HEK293 (cell line): Measurements from ENCODE around the gene TAF9B.

Experiments used
- GLI4 ChIP-seq: fragments of 450-650 bp; formaldehyde crosslinking; IDR thresholded peaks from 2 replicates; pipeline ENCODE4 v1.5.1; 2016; ENCODE audit warnings: missing biosample characterization, missing genetic modification characterization
- MYNN ChIP-seq: fragments of 450-650 bp; formaldehyde crosslinking; IDR thresholded peaks from 2 replicates; pipeline ENCODE4 v1.5.1; 2016; ENCODE audit warnings: missing biosample characterization, missing genetic modification characterization, borderline replicate concordance
- WT1 ChIP-seq: fragments of 450-650 bp; formaldehyde crosslinking; IDR thresholded peaks from 2 replicates; pipeline ENCODE4 v1.5.1; 2016; ENCODE audit warnings: missing biosample characterization, missing genetic modification characterization
- YY2 ChIP-seq: fragments of 450-650 bp; formaldehyde crosslinking; IDR thresholded peaks from 2 replicates; pipeline ENCODE4 v1.5.1; 2016; ENCODE audit warnings: missing biosample characterization, missing genetic modification characterization
- ZBTB20 ChIP-seq: fragments of 450-650 bp; formaldehyde crosslinking; IDR thresholded peaks from 2 replicates; pipeline ENCODE4 v1.5.1; 2016; ENCODE audit warnings: missing biosample characterization, missing genetic modification characterization
- ZNF112 ChIP-seq: fragments of 450-650 bp; formaldehyde crosslinking; IDR thresholded peaks from 2 replicates; pipeline ENCODE4 v1.5.0; 2017; ENCODE audit warnings: missing biosample characterization, missing genetic modification characterization
- ZNF138 ChIP-seq: fragments of 450-650 bp; formaldehyde crosslinking; IDR thresholded peaks from 2 replicates; pipeline ENCODE4 v1.5.1; 2016; ENCODE audit warnings: missing biosample characterization, missing genetic modification characterization, borderline replicate concordance
- ZNF155 ChIP-seq: fragments of 450-650 bp; formaldehyde crosslinking; IDR thresholded peaks from 2 replicates; pipeline ENCODE4 v1.5.1; 2016; ENCODE audit warnings: missing biosample characterization, missing genetic modification characterization
- ZNF2 ChIP-seq: fragments of 450-650 bp; formaldehyde crosslinking; IDR thresholded peaks from 2 replicates; pipeline ENCODE4 v1.5.1; 2016; ENCODE audit warnings: missing biosample characterization, missing genetic modification characterization
- ZNF221 ChIP-seq: fragments of 450-650 bp; formaldehyde crosslinking; IDR thresholded peaks from 2 replicates; pipeline ENCODE4 v1.5.1; 2017; ENCODE audit warnings: missing biosample characterization, missing genetic modification characterization, borderline replicate concordance
- ZNF394 ChIP-seq: fragments of 450-650 bp; formaldehyde crosslinking; IDR thresholded peaks from 2 replicates; pipeline ENCODE4 v1.5.1; 2016; ENCODE audit warnings: missing biosample characterization, missing genetic modification characterization, mild to moderate bottlenecking, moderate library complexity, borderline replicate concordance
- ZNF561 ChIP-seq: fragments of 450-650 bp; IDR thresholded peaks from 2 replicates; pipeline ENCODE4 v1.5.1; 2018; ENCODE audit warnings: missing biosample characterization, missing genetic modification characterization, borderline replicate concordance
- ZNF610 ChIP-seq: fragments of 450-650 bp; formaldehyde crosslinking; IDR thresholded peaks from 2 replicates; pipeline ENCODE4 v1.5.1; 2016; ENCODE audit warnings: missing biosample characterization, missing genetic modification characterization, borderline replicate concordance
- ZNF701 ChIP-seq: fragments of 450-650 bp; formaldehyde crosslinking; IDR thresholded peaks from 2 replicates; pipeline ENCODE4 v1.5.1; 2016; ENCODE audit warnings: missing biosample characterization, missing genetic modification characterization
- ZNF776 ChIP-seq: fragments of 450-650 bp; formaldehyde crosslinking; IDR thresholded peaks from 2 replicates; pipeline ENCODE4 v1.5.0; 2017; ENCODE audit warnings: missing biosample characterization, missing genetic modification characterization, borderline replicate concordance
- ZNF791 ChIP-seq: fragments of 450-650 bp; formaldehyde crosslinking; IDR thresholded peaks from 2 replicates; pipeline ENCODE4 v1.5.1; 2016; ENCODE audit warnings: missing biosample characterization, missing genetic modification characterization
- ZNF830 ChIP-seq: fragments of 450-650 bp; IDR thresholded peaks from 2 replicates; pipeline ENCODE4 v1.5.0; 2018; ENCODE audit warnings: missing biosample characterization, missing genetic modification characterization, low read depth, mild to moderate bottlenecking, moderate library complexity
- ZSCAN16 ChIP-seq: fragments of 450-650 bp; formaldehyde crosslinking; IDR thresholded peaks from 2 replicates; pipeline ENCODE4 v1.5.1; 2016; ENCODE audit warnings: missing biosample characterization, missing genetic modification characterization
- TF ChIP-seq, protein P1 (sequence below): fragments of 450-650 bp; formaldehyde crosslinking; IDR thresholded peaks from 2 replicates; pipeline ENCODE4 v1.5.1; 2016; ENCODE audit warnings: missing biosample characterization, missing genetic modification characterization, borderline replicate concordance
- TF ChIP-seq, protein P2 (sequence below): fragments of 450-650 bp; formaldehyde crosslinking; IDR thresholded peaks from 2 replicates; pipeline ENCODE4 v1.5.1; 2017; ENCODE audit warnings: missing biosample characterization, missing genetic modification characterization
- TF ChIP-seq, protein P3 (sequence below): fragments of 450-650 bp; IDR thresholded peaks from 2 replicates; pipeline ENCODE4 v1.5.1; 2018; ENCODE audit warnings: missing biosample characterization, missing genetic modification characterization
- TF ChIP-seq, protein P4 (sequence below): fragments of 450-650 bp; formaldehyde crosslinking; IDR thresholded peaks from 2 replicates; pipeline ENCODE4 v1.5.1; 2016; ENCODE audit warnings: missing biosample characterization, missing genetic modification characterization
- TF ChIP-seq, protein P5 (sequence below): fragments of 450-650 bp; formaldehyde crosslinking; IDR thresholded peaks from 2 replicates; pipeline ENCODE4 v1.5.1; 2016; ENCODE audit warnings: missing biosample characterization, missing genetic modification characterization
- TF ChIP-seq, protein P6 (sequence below): fragments of 450-650 bp; formaldehyde crosslinking; IDR thresholded peaks from 2 replicates; pipeline ENCODE4 v1.5.1; 2017; ENCODE audit warnings: missing biosample characterization, missing genetic modification characterization

Gene TAF9B

DNA sequence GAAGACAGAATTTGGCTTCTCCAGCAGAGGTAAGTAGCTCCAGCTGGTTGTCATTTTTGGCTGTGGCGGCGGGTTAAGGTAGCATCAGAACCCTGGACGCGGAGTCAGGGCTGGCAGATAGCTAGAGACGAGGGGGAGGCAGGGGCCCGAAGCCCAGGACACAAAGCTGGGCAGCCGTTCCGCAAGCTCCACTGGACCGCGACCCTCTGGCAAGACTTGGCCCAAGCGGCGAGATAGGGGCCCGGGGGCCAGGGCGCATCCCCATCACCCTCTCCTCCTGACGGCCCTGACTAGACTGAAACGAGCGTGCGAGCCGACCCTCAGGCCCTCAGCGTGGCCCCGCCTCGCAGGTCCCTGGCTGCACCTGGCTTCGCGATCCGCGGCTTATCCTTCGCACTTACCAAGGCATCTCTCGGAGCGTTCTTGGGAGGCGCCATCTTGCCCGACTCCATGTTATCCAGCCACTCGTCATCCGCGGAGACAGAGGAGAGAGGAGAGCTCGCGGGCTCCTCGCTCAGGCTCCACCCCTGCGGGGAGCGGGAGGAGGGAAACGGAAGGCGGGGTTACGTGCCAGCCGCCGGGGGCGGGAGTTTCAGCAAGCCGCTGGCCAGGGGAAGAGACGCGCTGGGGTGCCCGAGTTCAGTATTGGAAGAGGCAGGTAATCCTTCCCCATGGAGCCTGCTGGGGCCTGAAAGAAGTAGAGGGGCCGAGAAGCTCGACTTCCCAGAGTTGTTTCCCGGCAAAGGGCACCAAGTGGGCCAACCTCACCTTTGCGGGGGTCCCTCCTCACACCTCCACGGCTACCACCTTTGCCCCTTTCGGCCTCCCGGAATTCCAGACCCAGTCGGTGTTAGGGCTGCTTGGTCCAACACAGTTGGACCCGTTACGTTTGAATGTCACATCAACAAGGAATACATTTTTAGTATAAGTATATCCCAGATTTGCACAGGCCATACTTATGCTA, at the start of gene TAF9B (continued):
- TF ChIP-seq, protein P1, sequence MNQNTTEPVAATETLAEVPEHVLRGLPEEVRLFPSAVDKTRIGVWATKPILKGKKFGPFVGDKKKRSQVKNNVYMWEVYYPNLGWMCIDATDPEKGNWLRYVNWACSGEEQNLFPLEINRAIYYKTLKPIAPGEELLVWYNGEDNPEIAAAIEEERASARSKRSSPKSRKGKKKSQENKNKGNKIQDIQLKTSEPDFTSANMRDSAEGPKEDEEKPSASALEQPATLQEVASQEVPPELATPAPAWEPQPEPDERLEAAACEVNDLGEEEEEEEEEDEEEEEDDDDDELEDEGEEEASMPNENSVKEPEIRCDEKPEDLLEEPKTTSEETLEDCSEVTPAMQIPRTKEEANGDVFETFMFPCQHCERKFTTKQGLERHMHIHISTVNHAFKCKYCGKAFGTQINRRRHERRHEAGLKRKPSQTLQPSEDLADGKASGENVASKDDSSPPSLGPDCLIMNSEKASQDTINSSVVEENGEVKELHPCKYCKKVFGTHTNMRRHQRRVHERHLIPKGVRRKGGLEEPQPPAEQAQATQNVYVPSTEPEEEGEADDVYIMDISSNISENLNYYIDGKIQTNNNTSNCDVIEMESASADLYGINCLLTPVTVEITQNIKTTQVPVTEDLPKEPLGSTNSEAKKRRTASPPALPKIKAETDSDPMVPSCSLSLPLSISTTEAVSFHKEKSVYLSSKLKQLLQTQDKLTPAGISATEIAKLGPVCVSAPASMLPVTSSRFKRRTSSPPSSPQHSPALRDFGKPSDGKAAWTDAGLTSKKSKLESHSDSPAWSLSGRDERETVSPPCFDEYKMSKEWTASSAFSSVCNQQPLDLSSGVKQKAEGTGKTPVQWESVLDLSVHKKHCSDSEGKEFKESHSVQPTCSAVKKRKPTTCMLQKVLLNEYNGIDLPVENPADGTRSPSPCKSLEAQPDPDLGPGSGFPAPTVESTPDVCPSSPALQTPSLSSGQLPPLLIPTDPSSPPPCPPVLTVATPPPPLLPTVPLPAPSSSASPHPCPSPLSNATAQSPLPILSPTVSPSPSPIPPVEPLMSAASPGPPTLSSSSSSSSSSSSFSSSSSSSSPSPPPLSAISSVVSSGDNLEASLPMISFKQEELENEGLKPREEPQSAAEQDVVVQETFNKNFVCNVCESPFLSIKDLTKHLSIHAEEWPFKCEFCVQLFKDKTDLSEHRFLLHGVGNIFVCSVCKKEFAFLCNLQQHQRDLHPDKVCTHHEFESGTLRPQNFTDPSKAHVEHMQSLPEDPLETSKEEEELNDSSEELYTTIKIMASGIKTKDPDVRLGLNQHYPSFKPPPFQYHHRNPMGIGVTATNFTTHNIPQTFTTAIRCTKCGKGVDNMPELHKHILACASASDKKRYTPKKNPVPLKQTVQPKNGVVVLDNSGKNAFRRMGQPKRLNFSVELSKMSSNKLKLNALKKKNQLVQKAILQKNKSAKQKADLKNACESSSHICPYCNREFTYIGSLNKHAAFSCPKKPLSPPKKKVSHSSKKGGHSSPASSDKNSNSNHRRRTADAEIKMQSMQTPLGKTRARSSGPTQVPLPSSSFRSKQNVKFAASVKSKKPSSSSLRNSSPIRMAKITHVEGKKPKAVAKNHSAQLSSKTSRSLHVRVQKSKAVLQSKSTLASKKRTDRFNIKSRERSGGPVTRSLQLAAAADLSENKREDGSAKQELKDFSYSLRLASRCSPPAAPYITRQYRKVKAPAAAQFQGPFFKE = no peak
- TF ChIP-seq ZNF701 (tag by site-specific recombination) (no peak), GLI4 (tag by site-specific recombination) (no peak), ZNF138 (tag by site-specific recombination) (no peak), ZBTB20 (tag by site-specific recombination) (peak; percentile 65), ZNF394 (no peak), ZNF791 (tag by site-specific recombination) (no peak), MYNN (tag by site-specific recombination) (no peak), WT1 (tag by site-specific recombination) (no peak; the same call in 1 of the 2 replicates), ZNF610 (peak; percentile 61; the same call in 1 of the 2 replicates), ZNF112 (tag by site-specific recombination) (no peak), ZNF830 (tag by site-specific recombination) (no peak), ZNF221 (tag by site-specific recombination) (no peak), YY2 (tag by site-specific recombination) (no peak; the same call in none of the 2 replicates), ZNF155 (tag by site-specific recombination) (no peak), ZNF776 (tag by site-specific recombination) (no peak), ZNF2 (tag by site-specific recombination) (peak; percentile 44; the same call in 1 of the 2 replicates), ZSCAN16 (tag by site-specific recombination) (no peak), ZNF561 (tag by site-specific recombination) (no peak)
- TF ChIP-seq, protein P2, sequence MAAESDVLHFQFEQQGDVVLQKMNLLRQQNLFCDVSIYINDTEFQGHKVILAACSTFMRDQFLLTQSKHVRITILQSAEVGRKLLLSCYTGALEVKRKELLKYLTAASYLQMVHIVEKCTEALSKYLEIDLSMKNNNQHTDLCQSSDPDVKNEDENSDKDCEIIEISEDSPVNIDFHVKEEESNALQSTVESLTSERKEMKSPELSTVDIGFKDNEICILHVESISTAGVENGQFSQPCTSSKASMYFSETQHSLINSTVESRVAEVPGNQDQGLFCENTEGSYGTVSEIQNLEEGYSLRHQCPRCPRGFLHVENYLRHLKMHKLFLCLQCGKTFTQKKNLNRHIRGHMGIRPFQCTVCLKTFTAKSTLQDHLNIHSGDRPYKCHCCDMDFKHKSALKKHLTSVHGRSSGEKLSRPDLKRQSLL = no peak
- TF ChIP-seq, protein P3, sequence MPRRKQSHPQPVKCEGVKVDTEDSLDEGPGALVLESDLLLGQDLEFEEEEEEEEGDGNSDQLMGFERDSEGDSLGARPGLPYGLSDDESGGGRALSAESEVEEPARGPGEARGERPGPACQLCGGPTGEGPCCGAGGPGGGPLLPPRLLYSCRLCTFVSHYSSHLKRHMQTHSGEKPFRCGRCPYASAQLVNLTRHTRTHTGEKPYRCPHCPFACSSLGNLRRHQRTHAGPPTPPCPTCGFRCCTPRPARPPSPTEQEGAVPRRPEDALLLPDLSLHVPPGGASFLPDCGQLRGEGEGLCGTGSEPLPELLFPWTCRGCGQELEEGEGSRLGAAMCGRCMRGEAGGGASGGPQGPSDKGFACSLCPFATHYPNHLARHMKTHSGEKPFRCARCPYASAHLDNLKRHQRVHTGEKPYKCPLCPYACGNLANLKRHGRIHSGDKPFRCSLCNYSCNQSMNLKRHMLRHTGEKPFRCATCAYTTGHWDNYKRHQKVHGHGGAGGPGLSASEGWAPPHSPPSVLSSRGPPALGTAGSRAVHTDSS = no peak
- TF ChIP-seq, protein P4, sequence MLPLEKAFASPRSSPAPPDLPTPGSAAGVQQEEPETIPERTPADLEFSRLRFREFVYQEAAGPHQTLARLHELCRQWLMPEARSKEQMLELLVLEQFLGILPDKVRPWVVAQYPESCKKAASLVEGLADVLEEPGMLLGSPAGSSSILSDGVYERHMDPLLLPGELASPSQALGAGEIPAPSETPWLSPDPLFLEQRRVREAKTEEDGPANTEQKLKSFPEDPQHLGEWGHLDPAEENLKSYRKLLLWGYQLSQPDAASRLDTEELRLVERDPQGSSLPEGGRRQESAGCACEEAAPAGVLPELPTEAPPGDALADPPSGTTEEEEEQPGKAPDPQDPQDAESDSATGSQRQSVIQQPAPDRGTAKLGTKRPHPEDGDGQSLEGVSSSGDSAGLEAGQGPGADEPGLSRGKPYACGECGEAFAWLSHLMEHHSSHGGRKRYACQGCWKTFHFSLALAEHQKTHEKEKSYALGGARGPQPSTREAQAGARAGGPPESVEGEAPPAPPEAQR (tag by site-specific recombination) = no peak
- TF ChIP-seq, protein P5, sequence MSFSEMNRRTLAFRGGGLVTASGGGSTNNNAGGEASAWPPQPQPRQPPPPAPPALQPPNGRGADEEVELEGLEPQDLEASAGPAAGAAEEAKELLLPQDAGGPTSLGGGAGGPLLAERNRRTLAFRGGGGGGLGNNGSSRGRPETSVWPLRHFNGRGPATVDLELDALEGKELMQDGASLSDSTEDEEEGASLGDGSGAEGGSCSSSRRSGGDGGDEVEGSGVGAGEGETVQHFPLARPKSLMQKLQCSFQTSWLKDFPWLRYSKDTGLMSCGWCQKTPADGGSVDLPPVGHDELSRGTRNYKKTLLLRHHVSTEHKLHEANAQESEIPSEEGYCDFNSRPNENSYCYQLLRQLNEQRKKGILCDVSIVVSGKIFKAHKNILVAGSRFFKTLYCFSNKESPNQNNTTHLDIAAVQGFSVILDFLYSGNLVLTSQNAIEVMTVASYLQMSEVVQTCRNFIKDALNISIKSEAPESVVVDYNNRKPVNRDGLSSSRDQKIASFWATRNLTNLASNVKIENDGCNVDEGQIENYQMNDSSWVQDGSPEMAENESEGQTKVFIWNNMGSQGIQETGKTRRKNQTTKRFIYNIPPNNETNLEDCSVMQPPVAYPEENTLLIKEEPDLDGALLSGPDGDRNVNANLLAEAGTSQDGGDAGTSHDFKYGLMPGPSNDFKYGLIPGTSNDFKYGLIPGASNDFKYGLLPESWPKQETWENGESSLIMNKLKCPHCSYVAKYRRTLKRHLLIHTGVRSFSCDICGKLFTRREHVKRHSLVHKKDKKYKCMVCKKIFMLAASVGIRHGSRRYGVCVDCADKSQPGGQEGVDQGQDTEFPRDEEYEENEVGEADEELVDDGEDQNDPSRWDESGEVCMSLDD (tag by site-specific recombination) = 0 out of 2 replicates have a peak, but pooled peaks have one; percentile 3
- TF ChIP-seq, protein P6, sequence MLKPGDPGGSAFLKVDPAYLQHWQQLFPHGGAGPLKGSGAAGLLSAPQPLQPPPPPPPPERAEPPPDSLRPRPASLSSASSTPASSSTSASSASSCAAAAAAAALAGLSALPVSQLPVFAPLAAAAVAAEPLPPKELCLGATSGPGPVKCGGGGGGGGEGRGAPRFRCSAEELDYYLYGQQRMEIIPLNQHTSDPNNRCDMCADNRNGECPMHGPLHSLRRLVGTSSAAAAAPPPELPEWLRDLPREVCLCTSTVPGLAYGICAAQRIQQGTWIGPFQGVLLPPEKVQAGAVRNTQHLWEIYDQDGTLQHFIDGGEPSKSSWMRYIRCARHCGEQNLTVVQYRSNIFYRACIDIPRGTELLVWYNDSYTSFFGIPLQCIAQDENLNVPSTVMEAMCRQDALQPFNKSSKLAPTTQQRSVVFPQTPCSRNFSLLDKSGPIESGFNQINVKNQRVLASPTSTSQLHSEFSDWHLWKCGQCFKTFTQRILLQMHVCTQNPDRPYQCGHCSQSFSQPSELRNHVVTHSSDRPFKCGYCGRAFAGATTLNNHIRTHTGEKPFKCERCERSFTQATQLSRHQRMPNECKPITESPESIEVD (tag by site-specific recombination) = no peak
